Esophagus muscularis mucosa (tissue), 4 donors: ENCODE results near the gene CSNK1G1. TPM values are rescaled to one million over a fixed set of nuclear protein-coding genes. Genes with fewer than 3 reads are reported as not detected.

Experiments used
- DNase-seq: peaks from one replicate; pipeline ENCODE4 v3.0.0-alpha.2; 2017; ENCODE audit errors: extremely low spot score
- H3K27ac ChIP-seq, 4 donors: fragments of 200-600 bp; sonication (generic); replicated peaks in 1 of 4; 1 replicate in 3 of 4; 2 replicates in 1 of 4; pipeline ENCODE4 v1.5.1; 2016 to 2019; ENCODE audit warnings: mild to moderate bottlenecking in 1 of 4
- H3K27me3 ChIP-seq, 4 donors: fragments of 200-600 bp; sonication (generic); one replicate each; pipeline versions ENCODE4 v1.5.1 to v1.6.0; 2016 to 2019
- H3K36me3 ChIP-seq, 4 donors: fragments of 200-600 bp; sonication (generic); one replicate each; pipeline ENCODE4 v1.5.1; 2016 to 2019
- H3K4me1 ChIP-seq, 4 donors: fragments of 200-600 bp; sonication (generic); one replicate each; pipeline ENCODE4 v1.5.1; 2016 to 2019
- H3K4me3 ChIP-seq, 4 donors: fragments of 200-600 bp; sonication (generic); 1 replicate in 2 of 4; 2 replicates in 2 of 4; pipeline ENCODE4 v1.5.1; 2016 to 2019; ENCODE audit warnings: mild to moderate bottlenecking in 4 of 4, moderate library complexity in 1 of 4
- H3K9me3 ChIP-seq, 4 donors: fragments of 200-600 bp; sonication (generic); 1 replicate in 3 of 4; 2 replicates in 1 of 4; pipeline ENCODE4 v1.5.1; 2016 to 2019
- EP300 ChIP-seq: sonication (generic); formaldehyde crosslinking; IDR thresholded peaks from one replicate; pipeline ENCODE4 v1.6.1; 2017; ENCODE audit warnings: antibody characterized with exemption
- POLR2A ChIP-seq: fragments of 450-650 bp; IDR thresholded peaks from one replicate; pipeline ENCODE4 v1.6.1; 2017; ENCODE audit warnings: antibody characterized with exemption, moderate library complexity, mild to moderate bottlenecking, low read depth
- POLR2AphosphoS5 ChIP-seq, 2 donors: sonication (generic); formaldehyde crosslinking; IDR thresholded peaks; one replicate each; pipeline ENCODE4 v1.6.1; 2017; ENCODE audit warnings: antibody characterized with exemption in 2 of 2
- WGBS: methylation state at CpG from one replicate; pipeline ENCODE4 v1.1.5; 2018; 5-methylcytosine and 5-hydroxymethylcytosine counted together
- intact Hi-C: fragments of 100-400 bp; cut with DNase I; formaldehyde crosslinking; loops from one replicate; pipeline ENCODE4 v1.15.1; 2023
- total RNA-seq, 4 donors: library from RNA; depleted of rRNA; stranded (reverse); fragments of >200 nt; gene quantifications; one replicate each; pipeline versions ENCODE4 v1.1.0 to v1.2.1, GENCODE V29; 2016
- TF ChIP-seq, protein P1 (sequence below), 3 experiments: fragments of 200-600 bp in 2 of 3; fragments of 450-650 bp in 1 of 3; sonication (generic) in 2 of 3; IDR thresholded peaks; one replicate each; pipeline ENCODE4 v1.5.1; 2017 to 2019; ENCODE audit warnings: antibody characterized with exemption in 3 of 3, mild to moderate bottlenecking in 2 of 3, moderate library complexity in 1 of 3

Gene CSNK1G1
- total RNA-seq, 4 donors from 2014 or later, result 9.1 to 11.2 (median 10.1) TPM

DNA sequence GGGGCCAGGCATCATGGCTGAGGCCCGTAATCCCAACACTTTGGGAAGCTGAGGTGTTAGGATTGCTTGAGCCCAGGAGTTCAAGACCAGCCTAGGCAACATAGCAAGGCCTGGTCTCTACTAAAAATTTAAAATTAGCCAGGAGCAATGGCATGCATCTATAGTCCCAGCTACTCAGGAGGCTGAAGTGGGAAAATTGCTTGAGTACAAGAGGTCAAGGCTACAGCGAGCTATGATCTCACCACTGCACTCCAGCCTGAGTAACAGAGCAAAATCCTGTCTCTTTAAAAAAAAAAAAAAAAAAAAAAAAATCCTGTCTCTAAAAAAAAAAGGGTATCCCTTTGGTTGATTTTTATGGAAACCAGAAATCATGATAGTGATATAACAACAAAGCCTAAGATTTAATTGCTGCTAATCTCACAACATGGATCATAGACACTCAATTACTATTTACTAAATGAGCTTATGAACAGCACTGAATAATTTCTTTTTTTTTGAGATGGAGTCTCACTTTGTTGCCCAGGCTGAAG, 13.2 kb upstream of the CSNK1G1 start:
- H3K27ac ChIP-seq, result no peak overlapping the region
- TF ChIP-seq EP300 (no peak), POLR2A (no peak), POLR2AphosphoS5 (IDR thresholded peaks at IDR 0.05) (no peak)
- TF ChIP-seq, protein P1, sequence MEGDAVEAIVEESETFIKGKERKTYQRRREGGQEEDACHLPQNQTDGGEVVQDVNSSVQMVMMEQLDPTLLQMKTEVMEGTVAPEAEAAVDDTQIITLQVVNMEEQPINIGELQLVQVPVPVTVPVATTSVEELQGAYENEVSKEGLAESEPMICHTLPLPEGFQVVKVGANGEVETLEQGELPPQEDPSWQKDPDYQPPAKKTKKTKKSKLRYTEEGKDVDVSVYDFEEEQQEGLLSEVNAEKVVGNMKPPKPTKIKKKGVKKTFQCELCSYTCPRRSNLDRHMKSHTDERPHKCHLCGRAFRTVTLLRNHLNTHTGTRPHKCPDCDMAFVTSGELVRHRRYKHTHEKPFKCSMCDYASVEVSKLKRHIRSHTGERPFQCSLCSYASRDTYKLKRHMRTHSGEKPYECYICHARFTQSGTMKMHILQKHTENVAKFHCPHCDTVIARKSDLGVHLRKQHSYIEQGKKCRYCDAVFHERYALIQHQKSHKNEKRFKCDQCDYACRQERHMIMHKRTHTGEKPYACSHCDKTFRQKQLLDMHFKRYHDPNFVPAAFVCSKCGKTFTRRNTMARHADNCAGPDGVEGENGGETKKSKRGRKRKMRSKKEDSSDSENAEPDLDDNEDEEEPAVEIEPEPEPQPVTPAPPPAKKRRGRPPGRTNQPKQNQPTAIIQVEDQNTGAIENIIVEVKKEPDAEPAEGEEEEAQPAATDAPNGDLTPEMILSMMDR (IDR thresholded peaks at IDR 0.05), result no peak
- no peak overlapping the region for H3K4me3 ChIP-seq
- no peaks in the 10 kb centered on the region for H3K36me3 ChIP-seq
- DNase-seq, result no peak
- WGBS, result 93% methylated on average over 2 of the region's 2 CpGs
- H3K4me1 ChIP-seq, result no peaks in the 10 kb centered on the region
- no peaks in the 10 kb centered on the region for H3K27me3 ChIP-seq
- intact Hi-C loops, result no loop called here
- no peaks in the 10 kb centered on the region for H3K9me3 ChIP-seq

GRCh38 chr15:64361259-64361658, 5.3 kb upstream of the CSNK1G1 start:
- peaks cover 0 to 7% (median 6%) of the 10 kb centered on the region in 4 donors for H3K4me1 ChIP-seq
- DNase-seq, result no peak
- TF ChIP-seq, protein P1 (IDR thresholded peaks at IDR 0.05), result no peak
- TF ChIP-seq POLR2AphosphoS5 (IDR thresholded peaks at IDR 0.05) (no peak), POLR2A (no peak), EP300 (no peak)
- no peaks in the 10 kb centered on the region for H3K27me3 ChIP-seq
- H3K36me3 ChIP-seq, result no peaks in the 10 kb centered on the region
- H3K27ac ChIP-seq, result no peak overlapping the region
- no peak overlapping the region for H3K4me3 ChIP-seq
- 96% methylated on average over 4 of the region's 4 CpGs for WGBS
- intact Hi-C loops, result no loop called here
- peaks cover 0 to 4% (median 0%) of the 10 kb centered on the region in 4 donors for H3K9me3 ChIP-seq

DNA sequence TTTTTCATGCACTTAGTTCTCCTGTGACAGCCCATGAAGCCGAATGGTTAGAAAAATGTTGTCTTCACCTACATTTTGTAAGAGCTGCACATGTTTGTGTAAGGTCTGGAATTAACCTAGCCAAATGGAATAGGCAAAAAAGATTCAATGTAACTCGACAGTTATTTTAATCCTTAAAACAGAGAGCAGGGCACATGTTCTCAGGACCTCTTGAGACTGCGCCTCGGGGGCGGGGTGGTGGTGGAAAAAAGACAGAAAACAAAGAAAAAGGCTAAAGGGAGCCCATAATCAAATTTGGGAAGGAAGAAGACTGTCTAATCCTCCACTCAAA, 702 bp upstream of the CSNK1G1 start:
- H3K27me3 ChIP-seq, result no peaks in the 10 kb centered on the region
- peak overlapping the region; percentile 80 to 88 (median 83) for H3K27ac ChIP-seq
- 46% methylated on average over 5 of the region's 5 CpGs for WGBS
- H3K4me1 ChIP-seq, result peaks cover 13 to 27% (median 19%) of the 10 kb centered on the region in 4 donors
- TF ChIP-seq EP300 (no peak), POLR2AphosphoS5 (IDR thresholded peaks at IDR 0.05) (no peak), POLR2A (no peak)
- TF ChIP-seq, protein P1 (IDR thresholded peaks at IDR 0.05), result no peak
- H3K9me3 ChIP-seq, result peaks cover 0 to 6% (median 0%) of the 10 kb centered on the region in 4 donors
- H3K4me3 ChIP-seq, result peak overlapping the region; percentile 72 to 97 (median 91)
- no peak for DNase-seq
- intact Hi-C loops, result loop anchor here (5.0 to 10.0 kb wide), 2 partner anchors 152 to 194 kb away; partner anchors contain the start of gene PPIB
- H3K36me3 ChIP-seq, result no peaks in the 10 kb centered on the region

- H3K27me3 ChIP-seq, result no peaks in the 10 kb centered on the region
- no peak for TF ChIP-seq EP300
- no peak for TF ChIP-seq POLR2A
- TF ChIP-seq, protein P1 (IDR thresholded peaks at IDR 0.05), result no peak
- no peak for TF ChIP-seq POLR2AphosphoS5 (IDR thresholded peaks at IDR 0.05)
- no peaks in the 10 kb centered on the region for H3K36me3 ChIP-seq
- H3K27ac ChIP-seq, result peak overlapping the region; percentile 80 to 88 (median 83)
- intact Hi-C loops, result loop anchor here (5.0 to 10.0 kb wide), 2 partner anchors 151 to 193 kb away; partner anchors contain the start of gene PPIB
- under 1% methylated on average over 22 of the region's 30 CpGs for WGBS
- peaks cover 0 to 6% (median 0%) of the 10 kb centered on the region in 4 donors for H3K9me3 ChIP-seq
- DNase-seq, result no peak
- H3K4me3 ChIP-seq, result peak overlapping the region; percentile 72 to 97 (median 91)
- H3K4me1 ChIP-seq, result peaks cover 16 to 27% (median 21%) of the 10 kb centered on the region in 4 donors
Measured at GRCh38 chr15:64355348-64355943, 527 bp downstream of the CSNK1G1 start.
